AG10803 (cell line): Measurements from ENCODE around the gene CNTD1.

Experiments
- DNase-seq: peaks from one replicate; pipeline ENCODE4 v3.0.0; 2010; ENCODE audit warnings: low read depth
- H3K4me3 ChIP-seq: 2 replicates; pipeline ENCODE4 v1.5.1; 2011; ENCODE audit warnings: mild to moderate bottlenecking, low read length, control low read depth
- TF ChIP-seq, protein P1 (sequence below): conservative IDR thresholded peaks from 2 replicates; pipeline ENCODE4 v1.5.1; 2011; ENCODE audit warnings: mild to moderate bottlenecking, low read length, control low read depth, inconsistent platforms

CNTD1 gene

GRCh38 chr17:42773290-42774035 is 25.2 kb upstream of the CNTD1 start, which contains the start of gene VPS25:
VPS25 (plus strand) TSS chr17:42773449; CDS start chr17:42773476, 27 bp downstream.
- TF ChIP-seq, protein P1, sequence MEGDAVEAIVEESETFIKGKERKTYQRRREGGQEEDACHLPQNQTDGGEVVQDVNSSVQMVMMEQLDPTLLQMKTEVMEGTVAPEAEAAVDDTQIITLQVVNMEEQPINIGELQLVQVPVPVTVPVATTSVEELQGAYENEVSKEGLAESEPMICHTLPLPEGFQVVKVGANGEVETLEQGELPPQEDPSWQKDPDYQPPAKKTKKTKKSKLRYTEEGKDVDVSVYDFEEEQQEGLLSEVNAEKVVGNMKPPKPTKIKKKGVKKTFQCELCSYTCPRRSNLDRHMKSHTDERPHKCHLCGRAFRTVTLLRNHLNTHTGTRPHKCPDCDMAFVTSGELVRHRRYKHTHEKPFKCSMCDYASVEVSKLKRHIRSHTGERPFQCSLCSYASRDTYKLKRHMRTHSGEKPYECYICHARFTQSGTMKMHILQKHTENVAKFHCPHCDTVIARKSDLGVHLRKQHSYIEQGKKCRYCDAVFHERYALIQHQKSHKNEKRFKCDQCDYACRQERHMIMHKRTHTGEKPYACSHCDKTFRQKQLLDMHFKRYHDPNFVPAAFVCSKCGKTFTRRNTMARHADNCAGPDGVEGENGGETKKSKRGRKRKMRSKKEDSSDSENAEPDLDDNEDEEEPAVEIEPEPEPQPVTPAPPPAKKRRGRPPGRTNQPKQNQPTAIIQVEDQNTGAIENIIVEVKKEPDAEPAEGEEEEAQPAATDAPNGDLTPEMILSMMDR, result peak; percentile 44
- peak; percentile 87 for DNase-seq
- H3K4me3 ChIP-seq, result peak within 1 kb of the TSS; percentile 97

GRCh38 chr17:42774066-42774745 is 24.5 kb upstream of the CNTD1 start:
- TF ChIP-seq, protein P1, result no peak
- peak; percentile 49 for DNase-seq
- peak overlapping the region; percentile 97 for H3K4me3 ChIP-seq

DNA sequence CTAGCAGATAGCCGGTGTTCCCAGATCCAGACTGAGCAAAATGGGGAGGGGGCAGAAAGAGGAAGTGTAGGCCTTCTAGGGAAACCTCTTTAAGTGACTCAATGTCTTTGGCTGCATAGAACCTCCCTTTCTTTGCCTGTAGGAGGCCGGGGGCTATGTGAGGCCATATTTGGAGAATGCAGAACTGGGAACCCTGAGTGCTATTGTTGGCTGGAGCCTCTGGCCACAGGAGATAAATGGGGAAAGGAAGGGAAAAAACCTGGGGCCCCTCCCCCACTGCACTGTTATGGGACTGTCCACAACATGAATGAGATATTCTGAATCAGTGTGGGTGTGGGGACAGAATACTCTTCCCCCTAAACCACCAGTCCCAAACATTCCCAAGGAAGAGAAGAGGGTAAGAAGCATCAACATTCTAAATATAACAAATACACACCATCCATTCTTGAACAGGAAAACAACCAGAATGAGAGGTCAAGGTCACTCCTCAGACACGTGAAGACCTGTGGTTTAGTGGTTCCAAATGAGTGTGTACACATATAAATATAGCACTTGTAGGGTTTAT is 23.0 kb upstream of the CNTD1 start:
- H3K4me3 ChIP-seq, result no peak overlapping the region
- TF ChIP-seq, protein P1, result no peak
- DNase-seq, result no peak

- H3K4me3 ChIP-seq, result no peak overlapping the region
- TF ChIP-seq, protein P1, result no peak
- DNase-seq, result no peak
Measured at GRCh38 chr17:42778570-42778969, 20.1 kb upstream of the CNTD1 start.

DNA sequence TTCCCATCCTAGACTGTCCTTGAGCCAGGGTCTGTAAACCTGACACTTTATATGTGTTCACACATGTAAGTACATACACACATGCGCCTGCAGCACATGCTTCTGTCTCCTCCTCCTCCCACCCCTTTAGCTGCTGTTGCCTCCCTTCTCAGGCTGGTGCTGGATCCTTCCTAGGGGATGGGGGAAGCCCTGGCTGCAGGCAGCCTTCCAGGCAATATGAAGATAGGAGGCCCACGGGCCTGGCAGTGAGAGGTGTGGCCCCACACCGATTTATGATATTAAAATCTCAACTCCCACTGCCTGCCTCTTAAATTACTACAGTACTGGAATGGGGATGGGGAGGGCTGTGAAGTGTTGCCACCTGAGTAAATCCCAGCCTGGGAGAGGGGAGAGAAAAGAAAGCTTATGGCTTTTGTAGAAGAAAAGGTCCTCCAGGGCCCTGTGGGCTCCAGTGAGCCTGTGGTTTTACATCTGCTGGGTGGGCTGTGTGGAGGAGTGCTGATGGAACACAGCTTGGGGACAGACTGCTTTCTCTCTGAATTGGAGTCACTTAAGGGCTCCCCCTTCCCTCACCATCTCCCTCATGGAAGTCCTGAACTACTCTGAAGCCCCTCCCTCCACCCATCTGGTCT is 19.2 kb upstream of the CNTD1 start:
- H3K4me3 ChIP-seq, result no peak overlapping the region; the same call in 1 of the 2 replicates
- no peak for DNase-seq
- TF ChIP-seq, protein P1, result no peak

- DNase-seq, result peak; percentile 22
- TF ChIP-seq, protein P1, result no peak
- H3K4me3 ChIP-seq, result peak within 1 kb of the TSS; percentile 78
Measured at GRCh38 chr17:42779936-42780850, 18.5 kb upstream of the CNTD1 start, which contains the start of gene WNK4. WNK4 (plus strand) TSS chr17:42780610; CDS start chr17:42780699, 89 bp downstream.
